Muscle of leg (tissue), 11 donors: Measurements from ENCODE around the gene ZFYVE28. TPM values are rescaled to one million over a fixed set of nuclear protein-coding genes. Genes with fewer than 3 reads are reported as not detected.

Experiments
- DNase-seq: peaks from one replicate; pipeline ENCODE4 v3.0.0; 2013
- H3K27ac ChIP-seq: one replicate; pipeline ENCODE4 v1.5.1; 2013; ENCODE audit warnings: mild to moderate bottlenecking, low read length, control low read depth
- H3K27me3 ChIP-seq: one replicate; pipeline ENCODE4 v1.6.1; 2013; ENCODE audit warnings: low read length; ENCODE audit not compliant: control insufficient read depth, insufficient read depth
- H3K36me3 ChIP-seq: one replicate; pipeline ENCODE4 v1.6.1; 2013; ENCODE audit warnings: low read length; ENCODE audit not compliant: control insufficient read depth, insufficient read depth
- H3K4me1 ChIP-seq: one replicate; pipeline ENCODE4 v1.6.1; 2013; ENCODE audit warnings: low read length; ENCODE audit not compliant: control insufficient read depth, insufficient read depth
- H3K4me3 ChIP-seq: one replicate; pipeline ENCODE4 v1.5.1; 2013; ENCODE audit warnings: low read length, control low read depth
- H3K9me3 ChIP-seq: replicated peaks from 2 replicates; pipeline ENCODE4 v1.6.1; 2013; ENCODE audit warnings: low read depth, low read length; ENCODE audit not compliant: control insufficient read depth
- WGBS: methylation state at CpG from one replicate; pipeline ENCODE4 v1.1.5; 2013; ENCODE audit warnings: missing lambda C conversion rate; ENCODE audit not compliant: insufficient coverage; 5-methylcytosine and 5-hydroxymethylcytosine counted together
- polyA plus RNA-seq, 8 donors: library from polyadenylated mRNA; unstranded; fragments of 120-200 nt; gene quantifications; one replicate each; pipeline versions ENCODE4 v1.2.1 to v1.2.3, GENCODE V29; 2013; ENCODE audit warnings: inconsistent platforms in 1 of 8, low replicate concordance in 1 of 8; ENCODE audit not compliant: insufficient read length in 8 of 8, insufficient read depth in 1 of 8
- total RNA-seq: library from RNA; stranded (reverse); fragments of 120-200 nt; gene quantifications from one replicate; pipeline ENCODE4 v1.2.4, GENCODE V29; 2013

Gene ZFYVE28
- total and polyA plus RNA-seq, 9 donors, result 0.94 to 3.1 (median 1.6) TPM

DNA sequence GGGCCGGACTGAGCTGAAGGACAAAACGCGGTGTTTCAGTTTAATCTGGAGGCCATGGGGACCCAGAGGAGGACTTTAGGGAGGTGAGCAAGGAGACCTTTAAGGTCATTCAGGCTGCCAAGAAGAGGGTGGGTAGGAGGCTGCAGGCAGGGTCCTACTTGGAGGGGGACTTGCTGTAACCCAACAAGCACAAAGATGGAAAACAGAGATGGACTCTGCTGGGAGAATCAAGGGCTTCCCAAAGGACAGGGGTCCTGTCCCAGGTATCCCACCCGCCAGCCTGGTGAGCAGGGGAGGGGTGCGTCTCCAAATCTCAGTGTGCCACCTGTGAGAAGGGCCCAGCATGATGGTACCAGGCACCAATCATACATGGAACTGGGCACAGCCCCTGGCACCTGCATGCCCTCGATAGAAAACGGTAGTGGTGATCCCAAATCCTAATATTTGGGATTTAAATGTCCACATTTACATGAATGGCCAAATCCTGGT is 172.6 kb downstream of the ZFYVE28 start:
- Histone ChIP-seq H3K27ac (peak overlapping the region; percentile 63), H3K4me3 (no peak overlapping the region), H3K9me3 (no peaks in the 10 kb centered on the region), H3K27me3 (no peaks in the 10 kb centered on the region), H3K36me3 (peaks cover 30% of the 10 kb centered on the region), H3K4me1 (peaks cover 22% of the 10 kb centered on the region)
- peak; percentile 5 for DNase-seq
- 53% methylated on average over 6 of the region's 7 CpGs for WGBS

GRCh38 chr4:2245057-2245786 is 173.2 kb downstream of the ZFYVE28 start:
- H3K27ac ChIP-seq, result peak overlapping the region; percentile 63
- DNase-seq, result peak; percentile 24
- peaks cover 24% of the 10 kb centered on the region for H3K36me3 ChIP-seq
- 34% methylated on average over 5 of the region's 7 CpGs for WGBS
- H3K4me1 ChIP-seq, result peaks cover 22% of the 10 kb centered on the region
- no peaks in the 10 kb centered on the region for H3K9me3 ChIP-seq
- H3K27me3 ChIP-seq, result no peaks in the 10 kb centered on the region
- no peak overlapping the region for H3K4me3 ChIP-seq

GRCh38 chr4:2243681-2244380 is 174.6 kb downstream of the ZFYVE28 start:
- H3K9me3 ChIP-seq, result no peaks in the 10 kb centered on the region
- WGBS, result 18% methylated on average over 4 of the region's 5 CpGs
- H3K4me3 ChIP-seq, result no peak overlapping the region
- peak overlapping the region; percentile 20 for H3K27ac ChIP-seq
- H3K27me3 ChIP-seq, result no peaks in the 10 kb centered on the region
- H3K4me1 ChIP-seq, result peaks cover 24% of the 10 kb centered on the region
- DNase-seq, result peak; percentile 85
- peaks cover 12% of the 10 kb centered on the region for H3K36me3 ChIP-seq

DNA sequence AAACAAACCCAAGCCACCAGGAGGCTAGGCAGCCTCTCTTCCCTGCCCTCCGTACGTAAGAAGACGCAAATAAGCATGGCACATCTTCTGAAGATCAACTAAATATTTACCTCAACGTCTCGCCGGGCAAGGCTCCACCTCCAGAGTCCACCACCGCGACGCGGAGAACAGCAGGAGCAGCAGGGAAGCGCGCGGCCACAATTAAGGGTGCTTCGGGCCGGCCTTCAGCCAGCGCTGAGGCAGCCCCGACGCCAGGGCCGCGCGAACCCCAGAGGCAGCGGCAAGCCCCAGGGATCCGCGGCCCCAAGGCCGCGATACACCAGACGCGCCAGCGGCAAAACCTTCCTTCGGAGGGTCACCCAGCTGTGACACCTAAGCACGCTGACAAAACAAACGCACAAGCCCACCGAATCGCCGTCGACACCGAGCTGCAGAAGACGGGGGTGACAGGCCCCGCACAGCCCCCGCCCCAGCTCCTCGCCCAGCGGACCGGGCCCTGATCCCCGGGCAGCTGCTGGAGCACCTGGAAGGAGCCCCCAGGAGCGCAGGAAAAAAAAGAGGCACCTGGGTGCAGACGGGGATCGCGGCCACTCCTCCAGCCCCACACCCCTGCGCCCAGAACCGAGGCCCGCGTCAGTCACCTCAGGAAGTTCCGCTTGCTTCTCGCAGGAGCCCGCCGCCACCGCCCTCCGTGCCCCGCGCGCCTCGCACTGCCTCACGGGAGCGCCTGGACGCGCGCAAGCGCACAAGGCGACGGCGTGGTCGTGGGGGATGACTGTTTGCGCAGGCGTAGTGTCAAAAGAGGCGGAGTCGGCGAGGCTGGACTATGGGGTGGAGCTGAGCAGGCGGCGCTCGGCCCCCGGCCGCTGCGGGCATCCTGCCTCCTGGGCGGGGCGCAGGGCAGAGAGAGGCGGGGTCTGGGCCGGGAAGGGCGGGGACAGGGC is 176.8 kb downstream of the ZFYVE28 start, which contains the start of the genes HAUS3 and POLN:
Gene HAUS3 (minus strand): TSS at position 712 of the 944 bp plus-strand sequence. CDS start 1,175 bp downstream, outside the sequence.
Gene POLN (minus strand): TSS at position 712 of the 944 bp plus-strand sequence. CDS start 12,890 bp downstream, outside the sequence.
- under 1% methylated on average over 84 of the region's 88 CpGs for WGBS
- H3K27ac ChIP-seq, result peak within 1 kb of the TSS; percentile 63
- peaks cover 2% of the 10 kb centered on the region for H3K36me3 ChIP-seq
- no peaks in the 10 kb centered on the region for H3K27me3 ChIP-seq
- peaks cover 24% of the 10 kb centered on the region for H3K4me1 ChIP-seq
- H3K4me3 ChIP-seq, result peak within 1 kb of the TSS; percentile 94
- DNase-seq, result peak; percentile 99
- H3K9me3 ChIP-seq, result no peaks in the 10 kb centered on the region

GRCh38 chr4:2241003-2241402 is 177.4 kb downstream of the ZFYVE28 start:
- peak overlapping the region; percentile 94 for H3K4me3 ChIP-seq
- no peaks in the 10 kb centered on the region for H3K27me3 ChIP-seq
- peaks cover 21% of the 10 kb centered on the region for H3K4me1 ChIP-seq
- H3K36me3 ChIP-seq, result peaks cover 2% of the 10 kb centered on the region
- WGBS, result no CpG with 5 or more reads among the region's 7 CpGs
- no peaks in the 10 kb centered on the region for H3K9me3 ChIP-seq
- DNase-seq, result no peak
- no peak overlapping the region for H3K27ac ChIP-seq

GRCh38 chr4:2236944-2237666 is 181.3 kb downstream of the ZFYVE28 start:
- WGBS, result no CpG with 5 or more reads among the region's 3 CpGs
- DNase-seq, result no peak
- H3K36me3 ChIP-seq, result peaks cover 6% of the 10 kb centered on the region
- H3K27ac ChIP-seq, result no peak overlapping the region
- no peaks in the 10 kb centered on the region for H3K9me3 ChIP-seq
- H3K27me3 ChIP-seq, result no peaks in the 10 kb centered on the region
- peaks cover 2% of the 10 kb centered on the region for H3K4me1 ChIP-seq
- H3K4me3 ChIP-seq, result no peak overlapping the region

DNA sequence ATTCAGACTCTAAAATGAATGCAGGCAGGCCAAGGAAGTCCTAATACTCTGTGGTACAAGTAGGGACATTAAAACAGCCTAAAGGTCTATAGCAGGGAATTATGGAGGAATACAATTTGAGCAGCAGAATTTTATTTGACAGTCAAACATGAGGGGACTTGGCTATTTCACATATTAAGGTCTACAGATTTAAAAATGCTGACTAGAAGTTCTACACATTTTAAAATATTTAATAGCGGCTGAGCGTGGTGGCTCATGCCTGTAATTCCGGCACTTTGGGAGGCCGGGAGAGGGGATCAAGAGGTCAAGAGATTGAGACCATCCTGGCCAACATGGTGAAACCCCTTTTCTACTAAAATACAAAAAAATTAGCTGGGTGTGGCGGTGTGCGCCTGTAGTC is 187.4 kb downstream of the ZFYVE28 start:
- Histone ChIP-seq H3K27ac (no peak overlapping the region), H3K9me3 (no peaks in the 10 kb centered on the region), H3K27me3 (no peaks in the 10 kb centered on the region), H3K36me3 (peaks cover 4% of the 10 kb centered on the region), H3K4me1 (no peaks in the 10 kb centered on the region), H3K4me3 (no peak overlapping the region)
- WGBS, result no CpG with 5 or more reads among the region's 6 CpGs
- no peak for DNase-seq

DNA sequence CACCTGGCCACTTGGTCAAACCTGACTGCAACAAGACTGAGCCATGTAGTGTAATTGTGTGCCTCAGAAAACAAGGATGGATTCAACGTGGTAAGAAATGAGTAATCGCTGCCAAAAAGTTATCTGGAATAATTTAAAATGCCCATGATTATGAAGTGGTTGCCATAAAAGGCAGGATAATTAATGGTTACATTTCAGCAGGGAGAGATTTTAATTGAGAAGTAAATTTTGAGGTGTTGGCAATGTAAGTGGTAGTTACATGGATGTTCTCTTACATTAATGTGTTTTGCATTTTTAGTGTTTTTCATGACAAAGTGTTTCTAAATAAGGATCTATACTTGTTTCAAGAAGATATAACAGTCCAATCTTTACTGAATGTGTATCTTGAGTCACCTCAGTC is 192.2 kb downstream of the ZFYVE28 start:
- Histone ChIP-seq H3K27ac (no peak overlapping the region), H3K4me1 (peaks cover 6% of the 10 kb centered on the region), H3K27me3 (no peaks in the 10 kb centered on the region), H3K4me3 (no peak overlapping the region), H3K9me3 (no peaks in the 10 kb centered on the region), H3K36me3 (peaks cover 4% of the 10 kb centered on the region)
- DNase-seq, result no peak
- WGBS, result 85% methylated on average over 2 of the region's 2 CpGs

DNA sequence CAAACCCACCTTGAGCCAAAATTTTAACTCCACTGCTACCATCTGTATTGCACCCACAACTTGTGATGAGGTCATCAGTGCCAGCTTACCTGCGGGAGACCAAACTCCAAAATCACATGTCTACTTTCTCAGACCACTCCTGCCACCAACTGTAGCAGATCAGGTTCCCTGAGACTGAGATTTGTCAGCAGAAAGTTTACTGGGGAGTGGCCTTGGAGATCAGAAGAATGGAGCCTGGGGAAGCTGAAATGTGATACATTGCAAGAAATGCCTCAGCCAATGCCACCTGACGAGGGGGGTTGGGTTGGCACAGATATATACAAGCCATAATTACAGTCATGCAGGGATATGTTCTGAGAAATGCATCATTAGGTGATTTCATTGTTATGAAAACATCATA is 195.6 kb downstream of the ZFYVE28 start:
- WGBS, result no CpG with 5 or more reads among the region's 2 CpGs
- Histone ChIP-seq H3K4me1 (peaks cover 12% of the 10 kb centered on the region), H3K9me3 (no peaks in the 10 kb centered on the region), H3K36me3 (peaks cover 4% of the 10 kb centered on the region), H3K4me3 (no peak overlapping the region), H3K27ac (no peak overlapping the region), H3K27me3 (no peaks in the 10 kb centered on the region)
- no peak for DNase-seq
